Measurements from ENCODE around the gene ST6GAL2. TPM values are rescaled to one million over a fixed set of nuclear protein-coding genes. Genes with fewer than 3 reads are reported as not detected.

ST6GAL2 gene
- total RNA-seq, 1 experiment from 2014 or later: not detected

DNA sequence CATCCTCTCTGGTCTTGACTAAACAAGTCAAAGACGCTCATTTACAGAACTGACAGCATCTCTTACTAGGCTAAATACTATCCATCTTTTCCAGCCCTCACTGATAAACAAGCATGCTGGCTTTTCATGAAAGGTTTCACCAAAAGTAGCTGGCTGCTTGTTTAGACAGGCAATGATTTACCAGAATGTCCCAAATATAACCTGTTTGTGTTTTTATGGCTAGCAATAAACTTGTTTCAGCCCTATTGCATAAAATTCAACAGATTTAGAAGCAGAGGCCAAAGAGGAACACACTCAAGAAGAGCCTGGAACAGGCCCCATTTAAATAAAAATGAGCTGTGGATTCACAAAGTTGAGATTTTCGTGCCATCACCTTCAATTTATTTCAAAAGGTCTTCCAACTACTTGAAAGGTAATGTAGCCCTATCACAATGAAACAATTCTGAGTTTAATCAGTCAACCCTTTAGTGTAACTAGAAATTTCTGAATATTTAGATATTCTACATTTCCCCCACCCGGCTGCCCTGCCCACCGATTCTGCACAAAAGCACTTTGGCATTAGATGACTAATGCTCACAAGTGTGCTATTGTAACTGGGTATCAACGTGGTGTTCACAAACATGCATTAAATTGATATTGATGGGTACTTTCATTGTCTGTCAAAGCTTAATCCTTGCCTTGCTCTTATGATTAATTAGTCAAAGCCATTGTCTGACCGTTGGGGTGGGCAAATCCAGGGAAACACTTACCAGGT lies 54.0 kb downstream of the ST6GAL2 start:
- ChIA-PET POLR2A (ENCODE audit: unreplicated experiment) (no interaction called here), CTCF (no interaction called here)
- intact Hi-C loops (cut with micrococcal nuclease; ENCODE audit: unreplicated experiment): no loop called here
- no peaks in the 10 kb centered on the region for H3K9me2 ChIP-seq (ENCODE audit: insufficient read depth)
- H4K20me1 ChIP-seq (ENCODE audit: insufficient read depth): no peaks in the 10 kb centered on the region
- H3K27me3 ChIP-seq (ENCODE audit: insufficient read depth, low read depth): peaks cover 39% of the 10 kb centered on the region; the same call in 1 of the 2 replicates
- no peak overlapping the region for H3K4me2 ChIP-seq
- no peaks in the 10 kb centered on the region for H3K9me3 ChIP-seq (ENCODE audit: insufficient read depth, low read depth)
- BruUV-seq (replicated peaks): no TSS peak
- DNase-seq: no peak
- TF ChIP-seq EZH2 (IDR thresholded peaks at IDR 0.05; ENCODE audit: low read depth): no peak
- no peaks in the 10 kb centered on the region for H3K36me3 ChIP-seq (ENCODE audit: low read depth)
- H3K27ac ChIP-seq: no peak overlapping the region
- H3K4me1 ChIP-seq (replicated peaks; ENCODE audit: insufficient read depth): no peaks in the 10 kb centered on the region
- no peak overlapping the region for H3K4me3 ChIP-seq
- no peaks in the 10 kb centered on the region for H3K79me2 ChIP-seq (ENCODE audit: low read depth)
- H3F3A ChIP-seq (ENCODE audit: insufficient read depth, low read depth): no peaks in the 10 kb centered on the region
- H2AFZ ChIP-seq: no peak overlapping the region

DNA sequence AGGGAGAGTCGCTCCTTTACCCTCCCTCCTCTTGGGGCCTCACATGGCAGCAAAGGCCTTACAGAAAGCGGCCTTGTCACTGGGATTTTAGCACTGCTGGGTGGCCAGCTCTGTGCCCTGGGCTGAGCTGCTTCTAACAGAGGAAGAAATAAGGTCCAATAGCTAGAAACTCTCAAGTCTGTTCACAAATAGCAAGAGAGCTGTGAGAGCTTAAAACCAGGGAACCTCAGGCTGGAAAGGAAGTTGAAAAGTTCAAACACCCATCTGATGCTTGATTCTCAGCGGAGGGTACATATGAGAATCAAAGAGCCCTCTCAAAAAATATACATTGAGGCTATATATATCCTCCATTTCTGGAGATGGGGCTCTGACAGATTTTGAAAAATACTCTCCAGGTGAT lies 54.7 kb downstream of the ST6GAL2 start:
- ChIA-PET CTCF (no interaction called here), POLR2A (ENCODE audit: unreplicated experiment) (no interaction called here)
- Histone ChIP-seq H3K27ac (no peak overlapping the region), H3F3A (ENCODE audit: insufficient read depth, low read depth) (no peaks in the 10 kb centered on the region), H3K79me2 (ENCODE audit: low read depth) (no peaks in the 10 kb centered on the region), H3K9me3 (ENCODE audit: insufficient read depth, low read depth) (no peaks in the 10 kb centered on the region), H4K20me1 (ENCODE audit: insufficient read depth) (no peaks in the 10 kb centered on the region), H3K27me3 (ENCODE audit: insufficient read depth, low read depth) (peaks cover 39% of the 10 kb centered on the region; the same call in 1 of the 2 replicates), H3K4me1 (replicated peaks; ENCODE audit: insufficient read depth) (no peaks in the 10 kb centered on the region), H3K36me3 (ENCODE audit: low read depth) (no peaks in the 10 kb centered on the region), H3K9me2 (ENCODE audit: insufficient read depth) (no peaks in the 10 kb centered on the region), H3K4me3 (no peak overlapping the region), H2AFZ (no peak overlapping the region), H3K4me2 (no peak overlapping the region)
- BruUV-seq (replicated peaks): no TSS peak
- TF ChIP-seq EZH2 (IDR thresholded peaks at IDR 0.05; ENCODE audit: low read depth): no peak
- TF ChIP-seq, protein P1, sequence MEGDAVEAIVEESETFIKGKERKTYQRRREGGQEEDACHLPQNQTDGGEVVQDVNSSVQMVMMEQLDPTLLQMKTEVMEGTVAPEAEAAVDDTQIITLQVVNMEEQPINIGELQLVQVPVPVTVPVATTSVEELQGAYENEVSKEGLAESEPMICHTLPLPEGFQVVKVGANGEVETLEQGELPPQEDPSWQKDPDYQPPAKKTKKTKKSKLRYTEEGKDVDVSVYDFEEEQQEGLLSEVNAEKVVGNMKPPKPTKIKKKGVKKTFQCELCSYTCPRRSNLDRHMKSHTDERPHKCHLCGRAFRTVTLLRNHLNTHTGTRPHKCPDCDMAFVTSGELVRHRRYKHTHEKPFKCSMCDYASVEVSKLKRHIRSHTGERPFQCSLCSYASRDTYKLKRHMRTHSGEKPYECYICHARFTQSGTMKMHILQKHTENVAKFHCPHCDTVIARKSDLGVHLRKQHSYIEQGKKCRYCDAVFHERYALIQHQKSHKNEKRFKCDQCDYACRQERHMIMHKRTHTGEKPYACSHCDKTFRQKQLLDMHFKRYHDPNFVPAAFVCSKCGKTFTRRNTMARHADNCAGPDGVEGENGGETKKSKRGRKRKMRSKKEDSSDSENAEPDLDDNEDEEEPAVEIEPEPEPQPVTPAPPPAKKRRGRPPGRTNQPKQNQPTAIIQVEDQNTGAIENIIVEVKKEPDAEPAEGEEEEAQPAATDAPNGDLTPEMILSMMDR (conservative IDR thresholded peaks at IDR 0.05): no peak
- intact Hi-C loops (cut with micrococcal nuclease; ENCODE audit: unreplicated experiment): no loop called here
- no peak for DNase-seq

DNA sequence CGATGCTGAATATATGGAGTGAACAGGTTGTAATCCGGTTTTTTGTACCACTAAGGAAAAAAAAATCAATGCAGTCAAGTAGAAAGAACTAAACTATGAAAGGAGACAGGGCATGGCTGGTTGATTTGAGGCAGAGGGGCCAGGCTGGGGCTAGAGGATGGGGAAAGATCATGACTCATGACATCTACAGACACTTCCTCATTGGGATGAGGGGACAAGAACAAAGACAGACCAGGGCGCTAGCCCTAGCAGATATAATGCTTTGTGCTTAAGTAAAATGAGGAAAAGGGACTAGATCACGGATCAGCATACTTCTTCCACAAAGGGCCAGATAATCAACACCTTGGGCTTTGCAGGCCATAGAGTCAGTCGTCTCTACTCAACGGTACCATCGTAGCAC lies 55.8 kb downstream of the ST6GAL2 start:
- intact Hi-C loops (cut with micrococcal nuclease; ENCODE audit: unreplicated experiment): no loop called here
- Histone ChIP-seq H3K9me2 (ENCODE audit: insufficient read depth) (no peaks in the 10 kb centered on the region), H3K4me1 (replicated peaks; ENCODE audit: insufficient read depth) (no peaks in the 10 kb centered on the region), H3K27ac (no peak overlapping the region), H3K27me3 (ENCODE audit: insufficient read depth, low read depth) (peaks cover 29% of the 10 kb centered on the region; the same call in 1 of the 2 replicates), H2AFZ (no peak overlapping the region), H3K4me3 (no peak overlapping the region), H3K79me2 (ENCODE audit: low read depth) (no peaks in the 10 kb centered on the region), H3K9me3 (ENCODE audit: insufficient read depth, low read depth) (no peaks in the 10 kb centered on the region), H3F3A (ENCODE audit: insufficient read depth, low read depth) (no peaks in the 10 kb centered on the region), H3K36me3 (ENCODE audit: low read depth) (no peaks in the 10 kb centered on the region), H4K20me1 (ENCODE audit: insufficient read depth) (no peaks in the 10 kb centered on the region), H3K4me2 (no peak overlapping the region)
- TF ChIP-seq, protein P1 (conservative IDR thresholded peaks at IDR 0.05): no peak
- no peak for TF ChIP-seq EZH2 (IDR thresholded peaks at IDR 0.05; ENCODE audit: low read depth)
- CTCF ChIA-PET: no interaction called here
- BruUV-seq (replicated peaks): no TSS peak
- DNase-seq: no peak
- POLR2A ChIA-PET (ENCODE audit: unreplicated experiment): no interaction called here

DNA sequence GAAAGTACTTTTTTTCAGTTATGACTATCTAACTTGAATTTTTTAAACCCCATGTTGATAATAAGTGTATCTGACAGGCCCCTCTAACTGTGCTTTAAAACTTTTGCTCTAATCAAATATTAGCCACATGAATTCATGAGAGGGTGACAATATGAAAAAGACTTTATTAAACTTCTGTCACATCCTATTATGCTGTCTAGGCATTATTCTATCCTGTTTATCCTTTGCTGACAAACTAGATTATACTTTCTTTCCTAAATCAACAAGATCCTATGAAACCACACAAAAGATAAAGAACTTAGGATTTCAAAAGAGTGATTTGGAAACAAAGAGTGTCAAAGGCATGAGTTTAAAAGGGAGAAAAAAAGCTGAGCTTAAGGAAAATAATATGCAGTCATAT lies 57.8 kb downstream of the ST6GAL2 start:
- H3K9me3 ChIP-seq (ENCODE audit: insufficient read depth, low read depth): no peaks in the 10 kb centered on the region
- H4K20me1 ChIP-seq (ENCODE audit: insufficient read depth): no peaks in the 10 kb centered on the region
- H3K79me2 ChIP-seq (ENCODE audit: low read depth): no peaks in the 10 kb centered on the region
- no peak overlapping the region for H3K4me3 ChIP-seq
- H3K36me3 ChIP-seq (ENCODE audit: low read depth): no peaks in the 10 kb centered on the region
- H3K9me2 ChIP-seq (ENCODE audit: insufficient read depth): no peaks in the 10 kb centered on the region
- no peaks in the 10 kb centered on the region for H3K4me1 ChIP-seq (replicated peaks; ENCODE audit: insufficient read depth)
- no TSS peak for BruUV-seq (replicated peaks)
- intact Hi-C loops (cut with micrococcal nuclease; ENCODE audit: unreplicated experiment): no loop called here
- H3F3A ChIP-seq (ENCODE audit: insufficient read depth, low read depth): no peaks in the 10 kb centered on the region
- H3K4me2 ChIP-seq: no peak overlapping the region
- peaks cover 11% of the 10 kb centered on the region; the same call in 1 of the 2 replicates for H3K27me3 ChIP-seq (ENCODE audit: insufficient read depth, low read depth)
- TF ChIP-seq, protein P1 (conservative IDR thresholded peaks at IDR 0.05): no peak
- TF ChIP-seq EZH2 (IDR thresholded peaks at IDR 0.05; ENCODE audit: low read depth): no peak
- H2AFZ ChIP-seq: no peak overlapping the region
- H3K27ac ChIP-seq: no peak overlapping the region
- CTCF ChIA-PET: no interaction called here
- POLR2A ChIA-PET (ENCODE audit: unreplicated experiment): no interaction called here
- no peak for DNase-seq
